IMR-90 (cell line): ENCODE data around the gene MRC1. TPM values are rescaled to one million over a fixed set of nuclear protein-coding genes. Genes with fewer than 3 reads are reported as not detected.

Source experiments
- ATAC-seq: fragments of 200-7000 bp; cut with Tn5 transposase; 2 replicates; pipeline ENCODE4 v1.9.1; 2020; ENCODE audit warnings: low read depth, mild to moderate bottlenecking, moderate library complexity
- BruUV-seq: library from RNA; stranded (reverse); fragments of 400-500 nt; replicated peaks from 2 replicates; lab custom pipeline; 2021; lab: Mats Ljungman, UMichigan
- CTCF ChIA-PET: fragments of 300-600 bp; formaldehyde crosslinking; extraction: SDS; loops from one replicate; lab custom pipeline; 2021; ENCODE audit warnings: antibody characterized with exemption; lab: Yijun Ruan, JAX
- POLR2A ChIA-PET: fragments of 300-600 bp; sonication (Branson Sonifier 250); formaldehyde crosslinking; loops from one replicate; lab custom pipeline; 2022; ENCODE audit warnings: antibody characterized with exemption; ENCODE audit not compliant: unreplicated experiment; lab: Charles Lee
- DNase-seq: peaks from one replicate; pipeline ENCODE4 v3.0.0; 2013
- H2AFZ ChIP-seq: replicated peaks from 2 replicates; pipeline ENCODE3; 2013; ENCODE audit warnings: low read length, mild to moderate bottlenecking; ENCODE audit not compliant: poor library complexity
- H2AK5ac ChIP-seq: 2 replicates; pipeline ENCODE4 v1.6.1; 2013; ENCODE audit warnings: low read depth, low read length, inconsistent platforms
- H2AK9ac ChIP-seq: replicated peaks from 2 replicates; pipeline ENCODE3; 2013; ENCODE audit warnings: mild to moderate bottlenecking, low read depth, low read length, moderate library complexity; ENCODE audit not compliant: poor library complexity
- H2BK120ac ChIP-seq: 2 replicates; pipeline ENCODE4 v1.6.1; 2013; ENCODE audit warnings: low read depth, low read length, inconsistent platforms
- H2BK15ac ChIP-seq: 3 replicates; pipeline ENCODE4 v1.6.1; 2013; ENCODE audit warnings: low read depth, low read length, inconsistent platforms
- H2BK20ac ChIP-seq: 2 replicates; pipeline ENCODE4 v1.6.1; 2013; ENCODE audit warnings: low read depth, mild to moderate bottlenecking, inconsistent platforms, low read length, moderate library complexity
- H2BK5ac ChIP-seq: 2 replicates; pipeline ENCODE4 v1.6.1; 2013; ENCODE audit warnings: mild to moderate bottlenecking, low read depth, low read length, inconsistent platforms; ENCODE audit not compliant: poor library complexity, severe bottlenecking
- H3K14ac ChIP-seq: replicated peaks from 2 replicates; pipeline ENCODE4 v1.6.1; 2013; ENCODE audit warnings: low read depth, low read length, inconsistent platforms
- H3K18ac ChIP-seq: 2 replicates; pipeline ENCODE4 v1.6.1; 2013; ENCODE audit warnings: low read depth, low read length, control low read depth
- H3K23ac ChIP-seq: 2 replicates; pipeline ENCODE4 v1.6.1; 2013; ENCODE audit warnings: low read depth, low read length, inconsistent platforms
- H3K27ac ChIP-seq: 2 replicates; pipeline ENCODE4 v1.5.1; 2013; ENCODE audit warnings: mild to moderate bottlenecking, control low read depth, low read length; ENCODE audit not compliant: insufficient read depth
- H3K27me3 ChIP-seq: 2 replicates; pipeline ENCODE4 v1.6.1; 2013; ENCODE audit warnings: low read length; ENCODE audit not compliant: control insufficient read depth, insufficient read depth
- H3K36me3 ChIP-seq: 2 replicates; pipeline ENCODE4 v1.6.1; 2013; ENCODE audit warnings: low read length, mixed read lengths; ENCODE audit not compliant: control insufficient read depth, insufficient read depth
- H3K4ac ChIP-seq: 2 replicates; pipeline ENCODE4 v1.6.1; 2013; ENCODE audit warnings: low read depth, low read length, inconsistent platforms
- H3K4me1 ChIP-seq: 2 replicates; pipeline ENCODE4 v1.6.1; 2013; ENCODE audit warnings: low read length, mixed read lengths; ENCODE audit not compliant: control insufficient read depth, insufficient read depth
- H3K4me2 ChIP-seq: 2 replicates; pipeline ENCODE4 v1.6.1; 2013; ENCODE audit warnings: low read depth, mild to moderate bottlenecking, control low read depth, low read length, moderate library complexity
- H3K4me3 ChIP-seq: 2 replicates; pipeline ENCODE4 v1.5.1; 2013; ENCODE audit warnings: low read depth, mild to moderate bottlenecking, control low read depth, low read length, moderate library complexity; ENCODE audit not compliant: insufficient read depth
- H3K56ac ChIP-seq: 2 replicates; pipeline ENCODE4 v1.6.1; 2013; ENCODE audit warnings: low read length, inconsistent platforms; ENCODE audit not compliant: insufficient read depth; ENCODE audit errors: extremely low read depth
- H3K79me1 ChIP-seq, 2 experiments: 2 replicates each; pipeline ENCODE4 v1.6.1; 2013; ENCODE audit warnings: low read length in 2 of 2, inconsistent platforms in 1 of 2, low read depth in 1 of 2
- H3K9ac ChIP-seq: 2 replicates; pipeline ENCODE4 v1.6.1; 2013; ENCODE audit warnings: low read depth, low read length, control low read depth
- H3K9me1 ChIP-seq: 2 replicates; pipeline ENCODE4 v1.6.1; 2013; ENCODE audit warnings: low read length, inconsistent platforms; ENCODE audit not compliant: insufficient read depth
- H3K9me3 ChIP-seq: 2 replicates; pipeline ENCODE4 v1.6.1; 2013; ENCODE audit warnings: low read length; ENCODE audit not compliant: control insufficient read depth, insufficient read depth
- H4K20me1 ChIP-seq: 2 replicates; pipeline ENCODE4 v1.6.1; 2013; ENCODE audit warnings: low read length, inconsistent platforms; ENCODE audit not compliant: insufficient read depth
- H4K5ac ChIP-seq: 2 replicates; pipeline ENCODE4 v1.6.1; 2013; ENCODE audit warnings: mild to moderate bottlenecking, low read depth, low read length, control low read depth
- H4K8ac ChIP-seq, 2 experiments: 2 replicates each; pipeline ENCODE4 v1.6.1; 2013; ENCODE audit warnings: low read depth in 2 of 2, low read length in 2 of 2, control low read depth in 1 of 2, inconsistent platforms in 1 of 2
- H4K91ac ChIP-seq: 2 replicates; pipeline ENCODE4 v1.6.1; 2013; ENCODE audit warnings: low read depth, low read length, inconsistent platforms; ENCODE audit not compliant: insufficient read depth
- BHLHE40 ChIP-seq: fragments of 150-350 bp; IDR thresholded peaks from 2 replicates; pipeline ENCODE4 v1.6.1; 2016; ENCODE audit warnings: mild to moderate bottlenecking, low read depth, low read length
- CEBPB ChIP-seq: IDR thresholded peaks from 2 replicates; pipeline ENCODE4 v1.6.1; 2012; ENCODE audit warnings: low read depth, low read length, improper control_type of control experiment
- CHD1 ChIP-seq: IDR thresholded peaks from 2 replicates; pipeline ENCODE4 v1.6.1; 2012; ENCODE audit warnings: low read depth, low read length, improper control_type of control experiment
- MAFK ChIP-seq: IDR thresholded peaks from 2 replicates; pipeline ENCODE4 v1.6.1; 2012; ENCODE audit warnings: low read depth, low read length, improper control_type of control experiment
- MAZ ChIP-seq: IDR thresholded peaks from 2 replicates; pipeline ENCODE4 v1.6.1; 2012; ENCODE audit warnings: low read depth, mild to moderate bottlenecking, low read length, improper control_type of control experiment, moderate library complexity, borderline replicate concordance
- MXI1 ChIP-seq: IDR thresholded peaks from 2 replicates; pipeline ENCODE4 v1.6.1; 2012; ENCODE audit warnings: low read depth, mild to moderate bottlenecking, low read length, moderate library complexity, borderline replicate concordance
- POLR2A ChIP-seq: IDR thresholded peaks from 2 replicates; pipeline ENCODE4 v1.6.1; 2012; ENCODE audit warnings: mild to moderate bottlenecking, low read depth, low read length
- RAD21 ChIP-seq: IDR thresholded peaks from 2 replicates; pipeline ENCODE4 v1.6.1; 2012; ENCODE audit warnings: low read length, improper control_type of control experiment
- RCOR1 ChIP-seq: IDR thresholded peaks from 2 replicates; pipeline ENCODE4 v1.6.1; 2012; ENCODE audit warnings: mild to moderate bottlenecking, low read length, improper control_type of control experiment; ENCODE audit not compliant: insufficient replicate concordance
- RFX5 ChIP-seq: IDR thresholded peaks from 2 replicates; pipeline ENCODE4 v1.8.0; 2012; ENCODE audit warnings: low read depth, mild to moderate bottlenecking, low read length, moderate library complexity
- SMC3 ChIP-seq: fragments of 150-350 bp; IDR thresholded peaks from 2 replicates; pipeline ENCODE4 v1.6.1; 2016; ENCODE audit warnings: low read depth, mild to moderate bottlenecking, antibody characterized with exemption, low read length, moderate library complexity
- WGBS, 2 experiments: methylation state at CpG; one replicate each; pipeline versions ENCODE4 v1.1.5 to v1.1.7; 2013; ENCODE audit warnings: missing lambda C conversion rate in 2 of 2; ENCODE audit not compliant: insufficient read length in 1 of 2; ENCODE audit errors: extremely low coverage in 2 of 2; 5-methylcytosine and 5-hydroxymethylcytosine counted together
- dilution Hi-C: fragments of 300-500 bp; cut with HindIII; formaldehyde crosslinking; loops from one replicate; pipeline ENCODE4 v1.14.3; 2018; ENCODE audit warnings: low sequenced_read_pairs; ENCODE audit not compliant: unreplicated experiment
- in situ Hi-C: fragments of 300-500 bp; cut with MboI; formaldehyde crosslinking; loops from 3 replicates; pipeline ENCODE4 v1.14.3; 2019; ENCODE audit warnings: low sequenced_read_pairs, inconsistent platforms, mixed read lengths
- intact Hi-C: fragments of 100-400 bp; cut with micrococcal nuclease; formaldehyde crosslinking; loops from 2 replicates; pipeline ENCODE4 v1.10.0; 2022
- polyA plus RNA-seq, 3 experiments: library from polyadenylated mRNA; depleted of rRNA; stranded (reverse); fragments of >200 nt; gene quantifications; 2 replicates each; pipeline ENCODE4 v1.2.3, GENCODE V29; 2012; ENCODE audit warnings: low replicate concordance in 1 of 3
- total RNA-seq: library from RNA; depleted of rRNA; stranded (reverse); fragments of >200 nt; gene quantifications from 2 replicates; pipeline ENCODE4 v1.2.3, GENCODE V29; 2012
- TF ChIP-seq, protein P1 (sequence below): fragments of 150-350 bp; IDR thresholded peaks from 2 replicates; pipeline ENCODE4 v1.6.1; 2017; ENCODE audit warnings: mild to moderate bottlenecking, antibody characterized with exemption, low read length, low read depth
- TF ChIP-seq, protein P2 (sequence below): fragments of 150-350 bp; IDR thresholded peaks from 2 replicates; pipeline ENCODE4 v1.6.1; 2016; ENCODE audit warnings: low read depth, mild to moderate bottlenecking, low read length, moderate library complexity, borderline replicate concordance
- TF ChIP-seq, protein P3 (sequence below): conservative IDR thresholded peaks from 2 replicates; pipeline ENCODE4 v1.5.1; 2012; ENCODE audit warnings: mild to moderate bottlenecking, low read depth, low read length, improper control_type of control experiment

The MRC1 gene
- total and polyA plus RNA-seq, 2 of the 4 experiments (the other 2 are of a cell fraction), result not detected

DNA sequence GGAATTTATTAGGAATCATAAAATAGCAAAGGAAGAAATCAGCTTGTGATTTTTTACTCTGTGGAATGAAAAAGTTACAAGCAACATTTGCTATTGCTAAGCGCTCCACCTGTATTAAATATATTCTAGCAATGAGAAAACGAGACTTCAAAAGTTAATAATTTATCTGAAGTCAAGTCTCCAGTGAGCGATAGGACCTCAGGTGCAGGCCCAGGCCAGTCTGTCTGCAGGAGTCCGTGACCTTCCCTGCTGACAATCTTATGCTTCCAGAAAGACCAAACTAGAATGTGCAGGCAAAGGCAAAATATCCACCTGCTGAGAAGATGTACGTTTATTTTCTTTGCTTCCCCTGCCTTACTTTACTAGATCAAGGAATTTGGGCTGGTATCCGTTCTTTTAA is 22.7 kb downstream of the MRC1 start:
- Histone ChIP-seq H3K56ac (no peak overlapping the region), H3K9me1 (0 out of 2 replicates have a peak, but pooled peaks cover 6% of the 10 kb centered on the region), H3K4me2 (no peak overlapping the region), H2AFZ (no peak overlapping the region), H3K18ac (no peak overlapping the region), H3K79me1 (no peaks in the 10 kb centered on the region), H2AK5ac (no peak overlapping the region), H3K27me3 (peaks cover 6% of the 10 kb centered on the region), H3K36me3 (no peaks in the 10 kb centered on the region), H3K4me1 (peaks cover 6% of the 10 kb centered on the region), H2BK5ac (no peak overlapping the region), H3K14ac (no peak overlapping the region), H2BK20ac (no peak overlapping the region), H3K4me3 (no peak overlapping the region), H4K8ac (no peak overlapping the region), H2AK9ac (no peak overlapping the region), H4K20me1 (no peaks in the 10 kb centered on the region), H3K9ac (no peak overlapping the region), H4K91ac (no peak overlapping the region), H3K27ac (no peak overlapping the region), H3K4ac (no peak overlapping the region), H3K23ac (no peak overlapping the region), H2BK15ac (no peak overlapping the region), H3K9me3 (no peaks in the 10 kb centered on the region), H2BK120ac (no peak overlapping the region), H4K5ac (no peak overlapping the region)
- ATAC-seq (no peak), DNase-seq (no peak)
- 92% methylated on average over 4 of the region's 6 CpGs; no CpG with 5 or more reads in 1 of the 2 experiments for WGBS, 2 experiments
- intact Hi-C loops (no loop called here), dilution Hi-C loops (no loop called here), in situ Hi-C loops (no loop called here)
- BruUV-seq, result no TSS peak
- ChIA-PET CTCF (no interaction called here), POLR2A (no interaction called here)
- TF ChIP-seq MAZ (no peak), RCOR1 (no peak), MAFK (no peak), CEBPB (no peak), MXI1 (no peak), POLR2A (no peak), RAD21 (no peak), CHD1 (no peak), RFX5 (no peak), SMC3 (no peak), BHLHE40 (no peak)
- TF ChIP-seq, protein P1, sequence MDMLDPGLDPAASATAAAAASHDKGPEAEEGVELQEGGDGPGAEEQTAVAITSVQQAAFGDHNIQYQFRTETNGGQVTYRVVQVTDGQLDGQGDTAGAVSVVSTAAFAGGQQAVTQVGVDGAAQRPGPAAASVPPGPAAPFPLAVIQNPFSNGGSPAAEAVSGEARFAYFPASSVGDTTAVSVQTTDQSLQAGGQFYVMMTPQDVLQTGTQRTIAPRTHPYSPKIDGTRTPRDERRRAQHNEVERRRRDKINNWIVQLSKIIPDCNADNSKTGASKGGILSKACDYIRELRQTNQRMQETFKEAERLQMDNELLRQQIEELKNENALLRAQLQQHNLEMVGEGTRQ, result no peak
- TF ChIP-seq, protein P2, sequence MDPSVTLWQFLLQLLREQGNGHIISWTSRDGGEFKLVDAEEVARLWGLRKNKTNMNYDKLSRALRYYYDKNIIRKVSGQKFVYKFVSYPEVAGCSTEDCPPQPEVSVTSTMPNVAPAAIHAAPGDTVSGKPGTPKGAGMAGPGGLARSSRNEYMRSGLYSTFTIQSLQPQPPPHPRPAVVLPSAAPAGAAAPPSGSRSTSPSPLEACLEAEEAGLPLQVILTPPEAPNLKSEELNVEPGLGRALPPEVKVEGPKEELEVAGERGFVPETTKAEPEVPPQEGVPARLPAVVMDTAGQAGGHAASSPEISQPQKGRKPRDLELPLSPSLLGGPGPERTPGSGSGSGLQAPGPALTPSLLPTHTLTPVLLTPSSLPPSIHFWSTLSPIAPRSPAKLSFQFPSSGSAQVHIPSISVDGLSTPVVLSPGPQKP, result no peak
- TF ChIP-seq, protein P3, sequence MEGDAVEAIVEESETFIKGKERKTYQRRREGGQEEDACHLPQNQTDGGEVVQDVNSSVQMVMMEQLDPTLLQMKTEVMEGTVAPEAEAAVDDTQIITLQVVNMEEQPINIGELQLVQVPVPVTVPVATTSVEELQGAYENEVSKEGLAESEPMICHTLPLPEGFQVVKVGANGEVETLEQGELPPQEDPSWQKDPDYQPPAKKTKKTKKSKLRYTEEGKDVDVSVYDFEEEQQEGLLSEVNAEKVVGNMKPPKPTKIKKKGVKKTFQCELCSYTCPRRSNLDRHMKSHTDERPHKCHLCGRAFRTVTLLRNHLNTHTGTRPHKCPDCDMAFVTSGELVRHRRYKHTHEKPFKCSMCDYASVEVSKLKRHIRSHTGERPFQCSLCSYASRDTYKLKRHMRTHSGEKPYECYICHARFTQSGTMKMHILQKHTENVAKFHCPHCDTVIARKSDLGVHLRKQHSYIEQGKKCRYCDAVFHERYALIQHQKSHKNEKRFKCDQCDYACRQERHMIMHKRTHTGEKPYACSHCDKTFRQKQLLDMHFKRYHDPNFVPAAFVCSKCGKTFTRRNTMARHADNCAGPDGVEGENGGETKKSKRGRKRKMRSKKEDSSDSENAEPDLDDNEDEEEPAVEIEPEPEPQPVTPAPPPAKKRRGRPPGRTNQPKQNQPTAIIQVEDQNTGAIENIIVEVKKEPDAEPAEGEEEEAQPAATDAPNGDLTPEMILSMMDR, result no peak
